A549 (cell line): ENCODE measurements around the gene CALR3. TPM values are rescaled to one million over a fixed set of nuclear protein-coding genes. Genes with fewer than 3 reads are reported as not detected.

ENCODE experiments used
- ATAC-seq, 2 experiments: fragments of 200-7000 bp in 1 of 2; fragments of >200 bp in 1 of 2; cut with Nextera tagmentation in 1 of 2; cut with Tn5 transposase in 1 of 2; 3 replicates each; pipeline versions ENCODE4 v1.8.0 to v1.9.1; 2018 to 2020; ENCODE audit warnings: mild to moderate bottlenecking in 1 of 2, moderate library complexity in 1 of 2
- CTCF ChIA-PET: fragments of 300-600 bp; sonication (Branson Sonifier 250); formaldehyde crosslinking; extraction: SDS; loops from one replicate; lab custom pipeline; 2021; ENCODE audit warnings: antibody characterized with exemption, inconsistent platforms; lab: Yijun Ruan, JAX
- POLR2A ChIA-PET: fragments of 350-600 bp; formaldehyde crosslinking; extraction: SDS; loops from one replicate; lab custom pipeline; 2021; ENCODE audit warnings: antibody characterized with exemption, inconsistent platforms; lab: Yijun Ruan, JAX
- DNase-seq, 2 experiments: peaks; one replicate each; pipeline versions ENCODE4 v3.0.0 to v3.0.0-alpha.2; 2011 to 2016; ENCODE audit warnings: low read depth in 1 of 2, low spot score in 1 of 2
- FAIRE-seq: peaks from 2 replicates; lab custom pipeline; 2011; peaks lifted over from hg19 to GRCh38; lab: Jason Lieb, UNC
- H3K27ac ChIP-seq, 2 experiments: fragments of >200 bp; sonication (Bioruptor Twin); formaldehyde crosslinking; 3 replicates each; pipeline ENCODE4 v1.5.1; 2016 to 2017
- H3K4me1 ChIP-seq: fragments of >200 bp; sonication (Bioruptor Twin); formaldehyde crosslinking; 3 replicates; pipeline ENCODE4 v1.6.1; 2016
- H3K4me2 ChIP-seq: fragments of >200 bp; sonication (Bioruptor Twin); formaldehyde crosslinking; 3 replicates; pipeline ENCODE4 v1.6.1; 2016
- H3K4me3 ChIP-seq: fragments of >200 bp; sonication (Bioruptor Twin); formaldehyde crosslinking; 3 replicates; pipeline ENCODE4 v1.5.1; 2016
- H3K9me3 ChIP-seq: fragments of >200 bp; sonication (Bioruptor Twin); formaldehyde crosslinking; 3 replicates; pipeline ENCODE4 v1.6.1; 2016
- BCL3 ChIP-seq: fragments of >200 bp; sonication (Bioruptor Twin); formaldehyde crosslinking; IDR thresholded peaks from 3 replicates; pipeline ENCODE4 v1.6.1; 2016
- CBX8 ChIP-seq: fragments of 200-600 bp; sonication (generic); IDR thresholded peaks from 2 replicates; pipeline ENCODE4 v1.6.1; 2016
- EHMT2 ChIP-seq: fragments of 200-600 bp; sonication (generic); IDR thresholded peaks from 2 replicates; pipeline ENCODE4 v1.6.1; 2016; ENCODE audit warnings: antibody characterized with exemption, low read depth, mild to moderate bottlenecking, moderate library complexity
- EP300 ChIP-seq, 2 experiments: fragments of >200 bp; sonication (Bioruptor Twin); formaldehyde crosslinking; IDR thresholded peaks; 2 replicates in 1 of 2; 3 replicates in 1 of 2; pipeline ENCODE4 v1.6.1; 2016 to 2017
- ESRRA ChIP-seq: fragments of 150-350 bp; IDR thresholded peaks from 2 replicates; pipeline ENCODE4 v1.6.1; 2014; ENCODE audit warnings: mild to moderate bottlenecking, low read length, borderline replicate concordance
- FOSL2 ChIP-seq, 2 experiments: fragments of 450-650 bp in 1 of 2; fragments of >200 bp in 1 of 2; sonication (Bioruptor Twin) in 1 of 2; formaldehyde crosslinking; IDR thresholded peaks; 2 replicates each; pipeline versions ENCODE4 v1.5.0 to v1.6.1; 2016 to 2020; ENCODE audit warnings: mild to moderate bottlenecking in 1 of 2, moderate library complexity in 1 of 2
- HOXB5 ChIP-seq: fragments of 250-450 bp; sonication (Bioruptor Pico); IDR thresholded peaks from 2 replicates; pipeline ENCODE4 v1.5.0; 2020; ENCODE audit warnings: mild to moderate bottlenecking, moderate library complexity
- MAFK ChIP-seq: fragments of 450-650 bp; IDR thresholded peaks from 2 replicates; pipeline ENCODE4 v1.6.1; 2014; ENCODE audit not compliant: partially characterized antibody
- NR3C1 ChIP-seq: fragments of >200 bp; sonication (Bioruptor Twin); formaldehyde crosslinking; IDR thresholded peaks from 3 replicates; pipeline ENCODE4 v1.6.1; 2017
- PBX3 ChIP-seq: IDR thresholded peaks from 2 replicates; pipeline ENCODE4 v1.6.1; 2012
- POLR2AphosphoS2 ChIP-seq: conservative IDR thresholded peaks from 2 replicates; pipeline ENCODE4 v1.6.1; 2012; ENCODE audit warnings: low read length, improper control_type of control experiment, inconsistent platforms
- RCOR1 ChIP-seq: fragments of 150-350 bp; IDR thresholded peaks from 2 replicates; pipeline ENCODE4 v1.6.1; 2014; ENCODE audit warnings: antibody characterized with exemption, low read length, low read depth
- SREBF2 ChIP-seq: fragments of 450-650 bp; IDR thresholded peaks from 2 replicates; pipeline ENCODE4 v1.6.1; 2014; ENCODE audit warnings: mild to moderate bottlenecking, moderate library complexity
- TFCP2L1 ChIP-seq: fragments of 250-450 bp; sonication (Bioruptor Pico); IDR thresholded peaks from 2 replicates; pipeline ENCODE4 v1.5.0; 2021; ENCODE audit warnings: mild to moderate bottlenecking
- WGBS: methylation state at CpG from one replicate; pipeline ENCODE4 v1.1.6; 2017; ENCODE audit errors: missing lambda C conversion rate; 5-methylcytosine and 5-hydroxymethylcytosine counted together
- polyA plus RNA-seq, 4 experiments: library from polyadenylated mRNA; depleted of rRNA in 3 of 4; stranded (reverse); fragments of >200 nt; fragmentation: RNase III in 1 of 4; extraction: RNeasy Plus Mini Kit Qiagen cat#74134 plus additional on column Dnase treatment in 1 of 4; gene quantifications; 2 replicates in 3 of 4; 3 replicates in 1 of 4; pipeline ENCODE4 v1.2.3, GENCODE V29; 2011 to 2017
- TF ChIP-seq, protein P1 (sequence below): fragments of 200-600 bp; sonication (generic); IDR thresholded peaks from 2 replicates; pipeline ENCODE4 v1.6.1; 2016; ENCODE audit warnings: antibody characterized with exemption, mild to moderate bottlenecking, moderate library complexity

CALR3 gene
- polyA plus RNA-seq, 2 of the 4 experiments (the other 2 are of a cell fraction), result 0.10 TPM; not detected in 1

DNA sequence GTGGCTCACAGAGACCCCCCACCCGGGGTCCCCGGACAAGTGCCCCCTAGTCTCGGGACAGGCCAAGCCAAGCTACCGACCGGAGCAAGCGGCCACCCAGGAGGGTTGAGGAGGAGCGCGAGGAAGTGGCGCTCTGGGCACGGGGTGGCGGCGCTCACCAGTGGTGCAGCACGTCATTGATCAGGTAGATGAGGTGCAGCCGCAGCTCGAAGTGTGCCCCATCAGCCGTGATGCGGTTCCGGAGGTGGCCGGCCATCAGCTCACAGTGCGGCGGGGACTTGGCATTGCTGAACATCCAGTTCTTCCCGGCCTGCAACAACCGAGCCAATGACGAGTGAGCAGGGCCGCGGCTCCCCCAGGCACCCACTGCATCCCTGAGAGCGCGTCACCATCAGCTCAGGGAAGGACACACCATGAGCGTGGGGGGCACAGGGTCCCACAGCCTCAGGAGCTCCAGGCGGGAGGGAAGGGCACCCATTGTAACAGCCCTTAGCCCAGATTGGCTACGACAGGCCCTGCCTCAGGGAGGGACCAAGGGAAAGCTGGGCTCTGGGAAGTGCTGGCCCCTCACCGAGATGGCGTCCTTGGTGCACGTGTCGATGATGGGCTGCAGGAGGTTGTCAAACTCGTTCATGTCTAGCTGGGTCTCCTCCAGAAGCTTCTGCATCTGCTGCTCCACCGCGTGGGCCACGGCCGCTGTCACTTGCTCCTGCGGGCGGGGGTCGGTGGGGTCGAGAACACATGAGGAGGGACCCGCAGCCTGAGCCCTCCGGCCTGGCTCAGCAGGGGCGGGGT, 36.7 kb upstream of the CALR3 start:
- DNase-seq, result no peak
- Histone ChIP-seq H3K4me1 (no peaks in the 10 kb centered on the region), H3K4me3 (no peak overlapping the region), H3K9me3 (no peaks in the 10 kb centered on the region), H3K27ac (no peak overlapping the region), H3K4me2 (no peak overlapping the region)
- FAIRE-seq, result no peak
- WGBS, result 98% methylated on average over 31 of the region's 47 CpGs
- ChIA-PET POLR2A (no interaction called here), CTCF (interaction anchor here (0.6 kb wide), 1 partner anchor 72 kb away, joined by 5 read pairs; no protein-coding TSS in a partner anchor)
- TF ChIP-seq TFCP2L1 (CRISPR knock-in tag) (no peak), MAFK (no peak), CBX8 (no peak), HOXB5 (CRISPR knock-in tag) (no peak), EHMT2 (no peak), ESRRA (no peak)
- no peak for ATAC-seq

DNA sequence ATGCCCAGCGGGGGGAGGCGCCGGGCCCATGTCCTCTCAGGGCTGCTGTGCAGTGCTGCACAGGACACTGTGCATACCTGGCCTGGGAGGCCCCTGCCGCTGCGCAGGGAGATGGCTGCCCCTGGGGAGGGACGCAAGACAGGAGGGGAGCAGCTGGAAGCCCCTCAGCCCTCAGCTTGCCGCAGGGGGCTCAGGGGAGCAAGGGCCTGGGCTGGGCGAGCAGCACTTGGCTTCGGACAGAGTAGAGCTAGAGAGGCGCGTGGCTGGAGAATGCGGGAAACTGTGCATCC, 35.4 kb upstream of the CALR3 start:
- no peak for ATAC-seq
- TF ChIP-seq, protein P1, sequence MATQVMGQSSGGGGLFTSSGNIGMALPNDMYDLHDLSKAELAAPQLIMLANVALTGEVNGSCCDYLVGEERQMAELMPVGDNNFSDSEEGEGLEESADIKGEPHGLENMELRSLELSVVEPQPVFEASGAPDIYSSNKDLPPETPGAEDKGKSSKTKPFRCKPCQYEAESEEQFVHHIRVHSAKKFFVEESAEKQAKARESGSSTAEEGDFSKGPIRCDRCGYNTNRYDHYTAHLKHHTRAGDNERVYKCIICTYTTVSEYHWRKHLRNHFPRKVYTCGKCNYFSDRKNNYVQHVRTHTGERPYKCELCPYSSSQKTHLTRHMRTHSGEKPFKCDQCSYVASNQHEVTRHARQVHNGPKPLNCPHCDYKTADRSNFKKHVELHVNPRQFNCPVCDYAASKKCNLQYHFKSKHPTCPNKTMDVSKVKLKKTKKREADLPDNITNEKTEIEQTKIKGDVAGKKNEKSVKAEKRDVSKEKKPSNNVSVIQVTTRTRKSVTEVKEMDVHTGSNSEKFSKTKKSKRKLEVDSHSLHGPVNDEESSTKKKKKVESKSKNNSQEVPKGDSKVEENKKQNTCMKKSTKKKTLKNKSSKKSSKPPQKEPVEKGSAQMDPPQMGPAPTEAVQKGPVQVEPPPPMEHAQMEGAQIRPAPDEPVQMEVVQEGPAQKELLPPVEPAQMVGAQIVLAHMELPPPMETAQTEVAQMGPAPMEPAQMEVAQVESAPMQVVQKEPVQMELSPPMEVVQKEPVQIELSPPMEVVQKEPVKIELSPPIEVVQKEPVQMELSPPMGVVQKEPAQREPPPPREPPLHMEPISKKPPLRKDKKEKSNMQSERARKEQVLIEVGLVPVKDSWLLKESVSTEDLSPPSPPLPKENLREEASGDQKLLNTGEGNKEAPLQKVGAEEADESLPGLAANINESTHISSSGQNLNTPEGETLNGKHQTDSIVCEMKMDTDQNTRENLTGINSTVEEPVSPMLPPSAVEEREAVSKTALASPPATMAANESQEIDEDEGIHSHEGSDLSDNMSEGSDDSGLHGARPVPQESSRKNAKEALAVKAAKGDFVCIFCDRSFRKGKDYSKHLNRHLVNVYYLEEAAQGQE, result no peak
- TF ChIP-seq NR3C1, result no peak
- TF ChIP-seq FOSL2 (IDR thresholded peaks at IDR 0.05), result no peak
- no peak for TF ChIP-seq FOSL2 (CRISPR knock-in tag; IDR thresholded peaks at IDR 0.05)
- no peak for TF ChIP-seq EP300 (IDR thresholded peaks at IDR 0.05)
- no peak for TF ChIP-seq POLR2AphosphoS2
- no peak for TF ChIP-seq BCL3
- no peak for TF ChIP-seq SREBF2
- no peak for TF ChIP-seq RCOR1
- no peak for TF ChIP-seq PBX3
- TF ChIP-seq, all 56 proteins: peak for 0
- no peak overlapping the region for H3K27ac ChIP-seq
- DNase-seq (no peak), FAIRE-seq (no peak)
- WGBS, result 91% methylated on average over 12 of the region's 12 CpGs
- H3K4me1 ChIP-seq, result no peaks in the 10 kb centered on the region
- H3K9me3 ChIP-seq, result no peaks in the 10 kb centered on the region
- no peak overlapping the region for H3K4me2 ChIP-seq
- ChIA-PET POLR2A (no interaction called here), CTCF (interaction anchor here (0.8 kb wide), 1 partner anchor 31 kb away, joined by 5 read pairs; no protein-coding TSS in a partner anchor)
- no peak overlapping the region for H3K4me3 ChIP-seq
